NCI-H748 (cell line): ENCODE measurements around the gene TMED4.

ENCODE experiments used
- DNase-seq: peaks from one replicate; lab custom pipeline; 2025; ENCODE audit not compliant: unreplicated experiment; lab: John Stamatoyannopoulos, UW

TMED4 gene

GRCh38 chr7:44541028-44541869, 40.8 kb downstream of the TMED4 start, which contains the start of gene NPC1L1:
TSS of gene NPC1L1 (minus strand) at chr7:44541330. CDS start at chr7:44541259, 71 bp downstream.
- no peak for DNase-seq

- no peak for DNase-seq
Observed at GRCh38 chr7:44540592-44541027, 41.4 kb downstream of the TMED4 start.

DNA sequence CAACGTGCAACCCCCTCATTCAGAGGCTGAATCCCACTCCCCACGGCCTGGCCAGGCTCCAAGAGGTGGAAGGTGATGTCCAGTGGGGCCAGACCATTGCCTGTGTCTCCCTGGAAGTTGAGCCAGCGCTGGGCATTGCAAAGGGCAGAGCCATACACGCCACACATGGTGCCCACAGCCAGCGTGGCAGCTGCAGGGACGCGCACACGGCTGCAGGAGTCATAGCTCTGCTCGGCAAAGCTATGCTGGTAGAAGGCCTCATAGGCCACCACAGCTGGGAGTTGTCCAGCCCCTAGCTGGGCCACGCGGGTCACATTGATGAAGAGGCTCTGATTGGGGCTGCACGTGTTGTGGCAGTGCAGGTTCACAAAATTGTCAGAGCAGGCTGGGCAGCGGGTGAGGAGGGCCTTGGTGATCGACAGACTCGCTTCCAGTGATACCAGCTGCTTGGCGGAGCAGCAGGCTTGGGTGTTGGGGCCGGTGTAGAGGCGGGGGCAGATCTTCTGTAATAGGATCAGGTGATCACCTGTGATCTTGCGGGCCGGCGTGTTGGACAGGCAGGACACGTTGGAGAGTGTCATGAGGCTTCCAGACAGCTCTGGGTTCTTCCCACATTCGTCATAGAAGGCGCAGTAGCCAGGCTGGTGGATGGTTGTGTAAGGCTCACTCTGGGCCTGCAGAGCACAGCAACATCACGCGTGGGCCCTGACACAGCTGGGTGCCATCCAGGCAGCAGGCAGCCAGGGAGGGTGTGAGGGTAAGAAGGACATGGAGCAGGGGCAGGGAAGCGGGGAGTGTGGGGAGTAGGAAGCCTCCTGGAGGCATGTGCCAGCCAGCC, 42.1 kb downstream of the TMED4 start:
- no peak for DNase-seq

- no peak for DNase-seq
Observed at GRCh38 chr7:44538798-44539668, 43.0 kb downstream of the TMED4 start.

GRCh38 chr7:44538093-44538797, 43.8 kb downstream of the TMED4 start:
- DNase-seq: no peak

GRCh38 chr7:44537442-44537841, 44.6 kb downstream of the TMED4 start:
- no peak for DNase-seq

DNA sequence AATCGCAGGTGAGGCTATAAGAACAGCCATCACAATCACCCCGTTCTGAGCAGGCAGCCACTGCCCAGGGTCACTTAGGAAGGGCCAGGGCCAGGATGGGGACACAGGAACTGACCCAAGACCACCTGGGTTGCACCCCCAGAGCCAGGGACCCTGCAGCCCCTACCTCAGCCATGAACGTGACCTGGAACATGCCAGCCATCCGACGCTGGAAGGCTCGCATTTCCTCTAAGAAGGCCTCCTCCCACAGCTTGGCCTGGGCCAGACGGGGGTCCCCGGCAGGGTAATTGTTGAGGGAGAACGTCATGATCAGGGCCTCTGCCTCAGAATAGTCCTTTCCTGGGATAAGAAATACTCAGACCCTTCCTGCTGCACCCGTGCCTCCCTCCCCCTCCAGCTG, 45.9 kb downstream of the TMED4 start:
- DNase-seq: no peak

DNA sequence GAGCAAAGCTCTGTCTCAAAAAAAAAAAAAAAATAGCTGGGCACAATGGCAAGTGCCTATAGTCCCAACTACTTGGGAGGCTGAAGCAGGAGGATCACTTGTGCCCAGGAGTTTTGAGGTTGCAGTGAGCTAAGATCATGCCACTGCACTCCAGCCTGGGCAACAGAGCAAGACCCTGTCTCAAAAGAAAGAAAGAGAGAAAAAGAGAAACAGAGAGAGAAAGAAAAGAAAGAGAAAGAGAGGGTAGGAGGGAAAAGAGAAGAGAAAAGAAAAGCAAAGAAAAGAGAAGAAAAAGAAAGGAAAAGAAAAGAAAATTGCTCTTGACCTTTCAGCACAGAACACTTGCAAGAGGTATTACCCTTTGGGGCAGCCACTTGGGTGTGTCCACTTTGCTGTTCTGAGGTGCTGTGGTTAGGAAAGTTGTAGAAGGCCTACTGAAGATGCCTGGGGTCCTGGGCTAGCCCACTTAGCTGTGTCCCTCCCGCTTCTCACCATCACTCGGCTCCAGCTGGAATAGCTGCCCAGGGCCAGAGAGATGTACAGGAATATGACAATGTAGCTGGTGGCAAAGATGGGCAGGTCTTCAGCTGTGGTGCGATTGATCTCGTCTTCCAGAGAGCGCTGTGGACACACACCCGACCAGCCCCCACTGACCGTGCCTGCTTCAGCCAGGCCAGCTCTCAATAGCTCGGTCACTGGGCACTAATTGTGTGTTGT, 46.5 kb downstream of the TMED4 start:
- no peak for DNase-seq

GRCh38 chr7:44534501-44534900, 47.5 kb downstream of the TMED4 start:
- DNase-seq: peak; percentile 55

DNA sequence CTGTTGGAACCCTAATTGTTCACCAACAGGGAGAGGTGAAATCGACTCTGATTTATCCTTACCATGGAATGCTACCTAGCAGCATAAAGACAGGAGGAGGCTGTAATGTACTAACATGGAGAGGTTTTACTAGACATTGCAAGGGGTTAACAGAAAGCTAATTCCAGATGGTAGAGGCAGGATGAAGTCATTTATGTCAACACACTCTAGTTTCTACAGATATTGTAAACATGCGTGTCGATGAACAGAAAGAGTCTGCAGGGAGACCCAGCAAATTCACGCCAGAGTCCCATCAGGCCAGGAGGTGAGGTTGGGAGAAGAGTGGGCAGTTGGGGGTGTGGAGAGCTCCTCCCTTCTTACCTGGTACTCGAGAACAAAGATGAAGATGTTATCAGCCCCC, 47.9 kb downstream of the TMED4 start:
- no peak for DNase-seq

DNA sequence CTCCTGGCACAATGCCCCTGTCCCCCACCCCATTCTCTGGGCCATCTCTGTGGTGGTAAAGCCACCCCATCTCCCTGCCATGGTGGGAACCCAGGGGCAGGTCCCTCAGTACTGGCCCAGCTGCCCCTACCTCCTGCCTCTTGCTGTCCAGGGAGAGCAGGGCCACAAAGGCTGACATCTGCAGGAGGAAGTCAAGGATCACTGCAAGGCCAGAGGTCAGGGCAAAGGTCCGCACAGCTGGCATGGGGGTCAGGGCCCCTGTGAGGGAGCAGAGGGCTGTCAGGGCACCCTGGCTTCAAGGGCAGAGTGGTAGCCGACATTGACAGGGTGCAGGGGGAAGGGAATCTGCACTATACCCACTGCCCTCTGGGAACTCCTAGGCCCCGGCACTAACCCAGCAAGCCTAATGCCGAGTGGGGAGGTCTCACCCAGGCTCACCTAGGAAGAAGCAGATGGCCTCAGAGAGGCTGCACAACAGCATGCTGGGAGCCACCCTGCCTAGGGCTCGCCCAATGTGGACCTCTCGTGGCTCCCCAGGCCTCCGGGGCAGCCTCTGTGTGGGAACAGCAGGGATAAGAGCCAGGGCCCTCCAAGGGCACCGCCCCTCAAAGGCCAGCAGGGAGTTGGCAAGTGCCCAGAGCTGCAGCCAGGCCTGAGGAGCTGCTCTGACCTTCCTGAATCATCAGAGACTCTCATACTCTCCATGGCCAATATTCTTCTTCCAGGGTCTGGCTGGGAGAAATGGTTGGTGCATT, 48.6 kb downstream of the TMED4 start:
- no peak for DNase-seq

GRCh38 chr7:44531421-44532380, 50.3 kb downstream of the TMED4 start:
- no peak for DNase-seq

DNA sequence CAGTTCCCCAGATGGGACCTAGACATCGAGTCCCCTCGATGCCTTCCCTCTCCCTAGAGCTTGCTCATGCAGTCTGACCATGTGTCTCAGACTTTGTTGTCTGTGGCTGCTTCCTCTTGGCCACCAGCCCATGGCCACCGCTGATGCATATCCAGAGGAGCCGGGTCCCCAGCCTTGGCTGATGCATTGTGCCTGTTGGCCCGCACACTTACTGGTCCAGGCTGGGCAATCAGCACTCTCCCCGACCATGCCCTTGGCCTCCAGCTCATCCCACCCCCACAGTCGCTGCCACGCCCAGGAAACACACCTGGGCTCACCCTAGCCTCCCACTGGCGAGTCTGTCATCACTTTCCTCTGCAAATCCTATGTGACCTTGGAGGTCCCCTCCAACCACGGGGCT, 51.0 kb downstream of the TMED4 start:
- DNase-seq: no peak
